PC-3 (cell line): ENCODE data around the gene IFNGR2. TPM values are rescaled to one million over a fixed set of nuclear protein-coding genes. Genes with fewer than 3 reads are reported as not detected.

Experiments
- ATAC-seq: fragments of 200-7000 bp; cut with Tn5 transposase; 2 replicates; pipeline ENCODE4 v1.9.1; 2020; ENCODE audit warnings: mild to moderate bottlenecking, moderate library complexity
- BruUV-seq: library from RNA; stranded (reverse); fragments of 400-500 nt; replicated peaks from 2 replicates; lab custom pipeline; 2021; lab: Mats Ljungman, UMichigan
- CTCF ChIA-PET: fragments of 300-600 bp; sonication (Branson Sonifier 250); formaldehyde crosslinking; loops from one replicate; lab custom pipeline; 2022; ENCODE audit warnings: antibody characterized with exemption; lab: Charles Lee
- POLR2A ChIA-PET: fragments of 300-600 bp; sonication (Branson Sonifier 250); formaldehyde crosslinking; loops from one replicate; lab custom pipeline; 2022; ENCODE audit warnings: antibody characterized with exemption; ENCODE audit not compliant: unreplicated experiment; lab: Charles Lee
- DNase-seq: peaks from one replicate; pipeline ENCODE4 v3.0.0-alpha.2; 2015
- H2AFZ ChIP-seq: fragments of 300-600 bp; sonication (generic); 2 replicates; pipeline ENCODE4 v1.6.0; 2016; ENCODE audit warnings: antibody characterized with exemption, low read length
- H3F3A ChIP-seq: fragments of 300-600 bp; sonication (generic); one replicate; pipeline ENCODE4 v1.6.0; 2017; ENCODE audit warnings: antibody characterized with exemption, low read length, control low read depth, mild to moderate bottlenecking; ENCODE audit not compliant: unreplicated experiment
- H3K27ac ChIP-seq: fragments of 300-600 bp; sonication (generic); 2 replicates; pipeline ENCODE4 v1.5.1; 2016; ENCODE audit warnings: mild to moderate bottlenecking, low read length
- H3K27me3 ChIP-seq: fragments of 300-600 bp; sonication (generic); 2 replicates; pipeline ENCODE4 v1.6.1; 2016; ENCODE audit warnings: low read length, mixed read lengths
- H3K36me3 ChIP-seq: fragments of 300-600 bp; sonication (generic); 2 replicates; pipeline ENCODE4 v1.6.1; 2016; ENCODE audit warnings: low read depth, mixed run types, low read length, mixed read lengths
- H3K4me1 ChIP-seq: fragments of 300-600 bp; sonication (generic); 2 replicates; pipeline ENCODE4 v1.5.1; 2016; ENCODE audit warnings: low read length; ENCODE audit not compliant: insufficient read depth
- H3K4me2 ChIP-seq: fragments of 300-600 bp; sonication (generic); 2 replicates; pipeline ENCODE4 v1.6.0; 2016; ENCODE audit warnings: low read length
- H3K4me3 ChIP-seq: fragments of 300-600 bp; sonication (generic); 2 replicates; pipeline ENCODE4 v1.5.1; 2016; ENCODE audit warnings: mild to moderate bottlenecking, low read length, mixed read lengths
- H3K79me2 ChIP-seq: fragments of 300-600 bp; sonication (generic); 2 replicates; pipeline ENCODE4 v1.6.1; 2017; ENCODE audit warnings: low read length, mixed read lengths
- H3K9ac ChIP-seq: fragments of 300-600 bp; sonication (generic); 2 replicates; pipeline ENCODE4 v1.6.0; 2016; ENCODE audit warnings: mild to moderate bottlenecking, low read length
- H3K9me2 ChIP-seq: fragments of 300-600 bp; sonication (generic); replicated peaks from 2 replicates; pipeline ENCODE4 v1.6.1; 2016; ENCODE audit warnings: mixed run types, low read length, mixed read lengths
- H3K9me3 ChIP-seq: fragments of 300-600 bp; sonication (generic); 2 replicates; pipeline ENCODE4 v1.6.1; 2016; ENCODE audit warnings: low read length, mixed read lengths
- H4K20me1 ChIP-seq: fragments of 300-600 bp; sonication (generic); 2 replicates; pipeline ENCODE4 v1.6.1; 2016; ENCODE audit warnings: low read length, mixed read lengths
- CTCF ChIP-seq: fragments of 300-600 bp; sonication (generic); conservative IDR thresholded peaks from 2 replicates; pipeline ENCODE4 v1.5.1; 2017; ENCODE audit warnings: antibody characterized with exemption, low read depth, mild to moderate bottlenecking, low read length
- EZH2 ChIP-seq: fragments of 300-600 bp; sonication (generic); IDR thresholded peaks from one replicate; pipeline ENCODE4 v1.6.1; 2017; ENCODE audit warnings: antibody characterized with exemption, mild to moderate bottlenecking, low read length; ENCODE audit not compliant: unreplicated experiment
- EZH2phosphoT487 ChIP-seq: fragments of 300-600 bp; sonication (generic); IDR thresholded peaks from 2 replicates; pipeline ENCODE4 v1.6.1; 2018; ENCODE audit warnings: mild to moderate bottlenecking, antibody characterized with exemption, low read length, borderline replicate concordance
- intact Hi-C: fragments of 100-400 bp; cut with micrococcal nuclease; formaldehyde crosslinking; loops from 2 replicates; pipeline ENCODE4 v1.9.0; 2023
- total RNA-seq: library from RNA; depleted of rRNA; stranded (reverse); fragments of >200 nt; gene quantifications from 2 replicates; pipeline ENCODE4 v1.2.3, GENCODE V29; 2014

The IFNGR2 gene
- total RNA-seq, 1 experiment from 2014 or later: 37.8 TPM

- Histone ChIP-seq H3K9me2 (no peaks in the 10 kb centered on the region), H3K27ac (no peak overlapping the region), H3K9ac (no peak overlapping the region), H3K36me3 (peaks cover 12% of the 10 kb centered on the region; the same call in 1 of the 2 replicates), H3K4me1 (peaks cover 13% of the 10 kb centered on the region), H4K20me1 (no peaks in the 10 kb centered on the region), H3F3A (no peaks in the 10 kb centered on the region), H3K79me2 (no peaks in the 10 kb centered on the region), H3K9me3 (no peaks in the 10 kb centered on the region), H2AFZ (no peak overlapping the region), H3K27me3 (no peaks in the 10 kb centered on the region), H3K4me3 (no peak overlapping the region), H3K4me2 (no peak overlapping the region)
- ChIA-PET POLR2A (no interaction called here), CTCF (no interaction called here)
- DNase-seq: no peak
- TF ChIP-seq EZH2 (no peak), CTCF (no peak), EZH2phosphoT487 (no peak)
- BruUV-seq: no TSS peak
- ATAC-seq: no peak
- intact Hi-C loops: no loop called here
Observed at GRCh38 chr21:33355996-33356395, 47.2 kb upstream of the IFNGR2 start.

GRCh38 chr21:33357177-33357576 lies 46.0 kb upstream of the IFNGR2 start:
- POLR2A ChIA-PET: no interaction called here
- intact Hi-C loops: no loop called here

More at GRCh38 chr21:33357177-33357576, 46.0 kb upstream of the IFNGR2 start:
- DNase-seq (no peak), ATAC-seq (no peak)
- Histone ChIP-seq H2AFZ (no peak overlapping the region), H3K4me2 (no peak overlapping the region), H3F3A (no peaks in the 10 kb centered on the region), H3K27me3 (no peaks in the 10 kb centered on the region), H3K4me3 (no peak overlapping the region), H3K9ac (no peak overlapping the region), H3K27ac (no peak overlapping the region), H3K79me2 (no peaks in the 10 kb centered on the region), H3K36me3 (peaks cover 12% of the 10 kb centered on the region; the same call in 1 of the 2 replicates), H3K4me1 (peaks cover 23% of the 10 kb centered on the region), H3K9me2 (no peaks in the 10 kb centered on the region), H3K9me3 (no peaks in the 10 kb centered on the region), H4K20me1 (no peaks in the 10 kb centered on the region)
- CTCF ChIA-PET: no interaction called here
- no peak for TF ChIP-seq CTCF
- no peak for TF ChIP-seq EZH2phosphoT487
- no peak for TF ChIP-seq EZH2
- no TSS peak for BruUV-seq
